ENCODE data around the gene JSRP1. TPM values are rescaled to one million over a fixed set of nuclear protein-coding genes. Genes with fewer than 3 reads are reported as not detected.
A peak's percentile ranks its signal among the peaks of the same experiment; 100 is the strongest.

JSRP1 gene
- total and polyA plus RNA-seq, 2 of the 8 experiments (the other 6 are each of a cell fraction or from before 2014, with no cell fraction given): 0.24 to 0.56 TPM

DNA sequence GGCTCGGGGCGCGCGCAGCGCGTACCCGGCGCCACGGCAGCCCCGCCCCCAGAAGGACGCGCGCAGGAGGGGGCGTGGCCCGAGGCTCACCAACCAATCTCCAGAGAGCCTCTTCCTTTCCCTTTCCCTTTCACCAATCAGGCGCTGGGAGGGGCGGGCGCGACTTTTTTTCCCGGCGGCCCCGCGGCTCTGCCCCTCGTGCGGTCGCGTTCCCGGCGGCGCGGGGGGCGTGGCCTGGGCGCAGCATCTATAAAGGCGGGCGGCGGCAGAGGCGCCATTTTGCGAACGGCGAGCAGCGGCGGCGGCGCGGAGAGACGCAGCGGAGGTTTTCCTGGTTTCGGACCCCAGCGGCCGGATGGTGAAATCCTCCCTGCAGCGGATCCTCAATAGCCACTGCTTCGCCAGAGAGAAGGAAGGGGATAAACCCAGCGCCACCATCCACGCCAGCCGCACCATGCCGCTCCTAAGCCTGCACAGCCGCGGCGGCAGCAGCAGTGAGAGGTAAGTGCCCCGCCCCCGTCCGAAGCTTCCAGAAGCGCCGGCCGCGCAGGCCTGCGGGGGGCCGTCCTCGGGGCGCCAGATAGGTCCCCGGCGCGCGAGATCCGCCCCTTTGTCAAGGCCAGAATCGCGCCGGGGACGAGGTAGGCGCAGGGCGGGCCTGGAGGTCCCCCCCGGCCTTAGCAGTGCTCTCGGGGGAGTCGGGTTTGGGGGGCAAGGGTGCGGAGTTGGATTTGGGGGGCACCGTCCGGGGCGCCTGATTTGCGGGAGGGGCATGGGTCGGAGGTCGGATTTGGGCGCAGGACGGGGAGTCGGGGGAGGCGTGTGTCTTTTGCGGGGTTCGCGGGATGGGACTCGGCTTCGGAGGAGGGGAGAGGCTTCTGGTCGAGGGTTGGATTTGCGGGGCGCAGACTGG, 13.3 kb upstream of the JSRP1 start (continued):
- TF ChIP-seq SAP30 (IDR thresholded peaks at IDR 0.05; ENCODE audit: insufficient read depth, insufficient replicate concordance, low read length): no peak
- TF ChIP-seq GABPA (IDR thresholded peaks at IDR 0.05; ENCODE audit: borderline replicate concordance, insufficient read depth, low read length): no peak
- TF ChIP-seq TBP (IDR thresholded peaks at IDR 0.05; ENCODE audit: low read depth, low read length): peak; percentile 98
- no peak for TF ChIP-seq NANOG (IDR thresholded peaks at IDR 0.05; ENCODE audit: insufficient read depth, low read depth, low read length, poor library complexity, severe bottlenecking)
- TF ChIP-seq CBX5 (IDR thresholded peaks at IDR 0.05; ENCODE audit: low read depth, low read length): no peak
- TF ChIP-seq SP1 (IDR thresholded peaks at IDR 0.05; ENCODE audit: low read depth, low read length): peak; percentile 88
- TF ChIP-seq SP4 (IDR thresholded peaks at IDR 0.05; ENCODE audit: low read length): peak; percentile 91
- TF ChIP-seq EP300 (IDR thresholded peaks at IDR 0.05; ENCODE audit: borderline replicate concordance in 1 of 2, low read depth in 2 of 2, low read length in 2 of 2): no peak
- peak; percentile 99 for TF ChIP-seq POLR2A (IDR thresholded peaks at IDR 0.05; ENCODE audit: control extremely low read depth in 1 of 2, low read depth in 2 of 2, low read length in 2 of 2)
- peak; percentile 71 for TF ChIP-seq ASH2L (IDR thresholded peaks at IDR 0.05; ENCODE audit: low read length)
- no peak for TF ChIP-seq CEBPB (IDR thresholded peaks at IDR 0.05; ENCODE audit: low read depth, low read length)
- no peak for TF ChIP-seq RNF2 (IDR thresholded peaks at IDR 0.05; ENCODE audit: borderline replicate concordance, low read depth, low read length, missing control alignments, poor library complexity, severe bottlenecking)
- TF ChIP-seq BRCA1 (IDR thresholded peaks at IDR 0.05; ENCODE audit: low read depth, low read length): no peak
- TF ChIP-seq, protein P1, sequence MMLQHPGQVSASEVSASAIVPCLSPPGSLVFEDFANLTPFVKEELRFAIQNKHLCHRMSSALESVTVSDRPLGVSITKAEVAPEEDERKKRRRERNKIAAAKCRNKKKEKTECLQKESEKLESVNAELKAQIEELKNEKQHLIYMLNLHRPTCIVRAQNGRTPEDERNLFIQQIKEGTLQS (IDR thresholded peaks at IDR 0.05; ENCODE audit: insufficient read depth, low read depth, low read length): no peak
- no peak for TF ChIP-seq EZH2 (IDR thresholded peaks at IDR 0.05; ENCODE audit: low read depth, low read length, severe bottlenecking)
- TF ChIP-seq HDAC6 (IDR thresholded peaks at IDR 0.05; ENCODE audit: low read depth, low read length): no peak
- TF ChIP-seq, protein P2, sequence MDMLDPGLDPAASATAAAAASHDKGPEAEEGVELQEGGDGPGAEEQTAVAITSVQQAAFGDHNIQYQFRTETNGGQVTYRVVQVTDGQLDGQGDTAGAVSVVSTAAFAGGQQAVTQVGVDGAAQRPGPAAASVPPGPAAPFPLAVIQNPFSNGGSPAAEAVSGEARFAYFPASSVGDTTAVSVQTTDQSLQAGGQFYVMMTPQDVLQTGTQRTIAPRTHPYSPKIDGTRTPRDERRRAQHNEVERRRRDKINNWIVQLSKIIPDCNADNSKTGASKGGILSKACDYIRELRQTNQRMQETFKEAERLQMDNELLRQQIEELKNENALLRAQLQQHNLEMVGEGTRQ (IDR thresholded peaks at IDR 0.05; ENCODE audit: low read length): no peak
- peak; percentile 57; the same call in 1 of the 2 replicates for TF ChIP-seq RBBP5 (IDR thresholded peaks at IDR 0.05; ENCODE audit: borderline replicate concordance, low read depth, low read length)
- TF ChIP-seq TEAD4 (IDR thresholded peaks at IDR 0.05; ENCODE audit: low read depth, low read length): no peak
